ENCODE data around the gene WNT10A. TPM values are rescaled to one million over a fixed set of nuclear protein-coding genes. Genes with fewer than 3 reads are reported as not detected.

The WNT10A gene
- total RNA-seq, 1 experiment from 2014 or later: 1.5 TPM

- POLR2A ChIA-PET: no interaction called here
Observed at GRCh38 chr2:218858671-218859555, 21.7 kb upstream of the WNT10A start.

More at GRCh38 chr2:218858671-218859555, 21.7 kb upstream of the WNT10A start:
- CTCF ChIA-PET: interaction anchor here (0.6 to 1.9 kb wide), 4 partner anchors 9 to 149 kb away, joined by 3 to 13 read pairs (median 3); partner anchors contain the start of gene TTLL4
- RAD21 ChIA-PET (ENCODE audit: low non-redundant PET in 1 of 2, low total read pairs in 2 of 2, uncharacterized antibody in 2 of 2, unreplicated experiment in 2 of 2): no interaction called here
- ATAC-seq (no peak), DNase-seq (ENCODE audit: low read depth, low spot score) (no peak)
- Histone ChIP-seq H3K4me1 (ENCODE audit: control insufficient read depth in 1 of 2, insufficient read depth in 2 of 2, low read length in 2 of 2) (peaks cover 15 to 38% of the 10 kb centered on the region in 2 experiments), H3K27me3 (ENCODE audit: insufficient read depth, low read length) (peaks cover 13% of the 10 kb centered on the region; the same call in 1 of the 2 replicates), H3K4me3 (replicated peaks in 1 of 2; ENCODE audit: low read depth in 1 of 2, low read length in 2 of 2) (peak overlapping the region; percentile 26 to 43), H3K79me2 (ENCODE audit: insufficient read depth, low read length) (no peaks in the 10 kb centered on the region), H3K9ac (ENCODE audit: low read length) (no peak overlapping the region), H3K9me2 (ENCODE audit: insufficient read depth) (no peaks in the 10 kb centered on the region), H2AFZ (ENCODE audit: low read depth, low read length, poor library complexity, severe bottlenecking) (no peak overlapping the region), H3K36me3 (ENCODE audit: control insufficient read depth in 1 of 2, insufficient read depth in 2 of 2, low read length in 2 of 2) (no peaks in the 10 kb centered on the region), H4K20me1 (ENCODE audit: insufficient read depth) (no peaks in the 10 kb centered on the region), H3K27ac (ENCODE audit: low read depth, low read length) (no peak overlapping the region), H3K4me2 (ENCODE audit: low read length) (peak overlapping the region; percentile 93), H3K9me3 (ENCODE audit: control insufficient read depth in 1 of 2, insufficient read depth in 1 of 2, low read depth in 1 of 2, low read length in 2 of 2) (no peaks in the 10 kb centered on the region)
- no peak for TF ChIP-seq SP1 (IDR thresholded peaks at IDR 0.05; ENCODE audit: low read depth)
- TF ChIP-seq ZFX (IDR thresholded peaks at IDR 0.05): no peak
- no peak for TF ChIP-seq SIN3A (IDR thresholded peaks at IDR 0.05; ENCODE audit: low read depth)
- TF ChIP-seq ELF1 (IDR thresholded peaks at IDR 0.05; ENCODE audit: borderline replicate concordance, low read depth): no peak
- TF ChIP-seq ZBTB33 (IDR thresholded peaks at IDR 0.05; ENCODE audit: extremely low read depth, insufficient replicate concordance, low read length): no peak
- no peak for TF ChIP-seq RAD21 (IDR thresholded peaks at IDR 0.05; ENCODE audit: low read depth)
- no peak for TF ChIP-seq ATF3 (IDR thresholded peaks at IDR 0.05)
- TF ChIP-seq TCF7L2 (IDR thresholded peaks at IDR 0.05; ENCODE audit: borderline replicate concordance, extremely low read depth, insufficient read depth, insufficient read length): no peak
- no peak for TF ChIP-seq FOSL1 (IDR thresholded peaks at IDR 0.05; ENCODE audit: low read depth)
- no peak for TF ChIP-seq YY1 (IDR thresholded peaks at IDR 0.05; ENCODE audit: extremely low read depth, insufficient replicate concordance, low read depth, low read length)
- no peak for TF ChIP-seq POLR2A (IDR thresholded peaks at IDR 0.05; ENCODE audit: borderline replicate concordance, extremely low read depth, insufficient read depth, insufficient read length)
- TF ChIP-seq CEBPB (IDR thresholded peaks at IDR 0.05; ENCODE audit: low read depth): no peak
- no peak for TF ChIP-seq POLR2AphosphoS5 (IDR thresholded peaks at IDR 0.05; ENCODE audit: low read depth, low read length)
- TF ChIP-seq REST (IDR thresholded peaks at IDR 0.05; ENCODE audit: low read depth): no peak
- TF ChIP-seq EZH2phosphoT487 (IDR thresholded peaks at IDR 0.05; ENCODE audit: borderline replicate concordance): no peak
- BruUV-seq (replicated peaks): no TSS peak
- intact Hi-C loops (cut with micrococcal nuclease): no loop called here
